Neural cell (in vitro differentiated cells): ENCODE results near the gene KCNJ16. TPM values are rescaled to one million over a fixed set of nuclear protein-coding genes. Genes with fewer than 3 reads are reported as not detected.

ENCODE experiments used
- H2AFZ ChIP-seq: fragments of 200-600, 300-800 bp; sonication (generic), shearing (Covaris generic); 2 replicates; pipeline ENCODE4 v1.6.0; 2014; ENCODE audit warnings: low read depth, mild to moderate bottlenecking, antibody characterized with exemption, low read length, moderate library complexity
- H3F3A ChIP-seq: fragments of 200-600 bp; shearing (Covaris generic); 2 replicates; pipeline ENCODE4 v1.6.1; 2016; ENCODE audit warnings: mild to moderate bottlenecking, moderate library complexity, mixed read lengths, antibody characterized with exemption, low read length; ENCODE audit not compliant: insufficient read depth, poor library complexity, severe bottlenecking
- H3K27ac ChIP-seq: fragments of 200-600, 300-800 bp; sonication (generic), shearing (Covaris generic); 2 replicates; pipeline ENCODE4 v1.5.1; 2014; ENCODE audit warnings: mild to moderate bottlenecking, low read length, moderate library complexity
- H3K27me3 ChIP-seq: fragments of 300-800, 200-600 bp; sonication (generic), shearing (Covaris generic); 2 replicates; pipeline ENCODE4 v1.6.0; 2014; ENCODE audit warnings: mild to moderate bottlenecking, low read depth, low read length, moderate library complexity; ENCODE audit not compliant: insufficient read depth
- H3K36me3 ChIP-seq: fragments of 300-800, 200-600 bp; sonication (generic), shearing (Covaris generic); 2 replicates; pipeline ENCODE4 v1.5.1; 2014; ENCODE audit warnings: mild to moderate bottlenecking, antibody characterized with exemption, low read length, moderate library complexity; ENCODE audit not compliant: insufficient read depth
- H3K4me2 ChIP-seq: fragments of 300-800, 200-600 bp; sonication (generic), shearing (Covaris generic); 2 replicates; pipeline ENCODE4 v1.6.0; 2014; ENCODE audit warnings: mild to moderate bottlenecking, low read length
- H3K4me3 ChIP-seq: fragments of 300-800, 200-600 bp; sonication (generic), shearing (Covaris generic); 2 replicates; pipeline ENCODE4 v1.5.1; 2014; ENCODE audit warnings: mild to moderate bottlenecking, low read length, moderate library complexity
- H3K79me2 ChIP-seq: fragments of 200-600 bp; shearing (Covaris generic); replicated peaks from 2 replicates; pipeline ENCODE4 v1.6.0; 2014; ENCODE audit warnings: mild to moderate bottlenecking, low read length, moderate library complexity; ENCODE audit not compliant: insufficient read depth
- H3K9ac ChIP-seq: fragments of 300-800, 200-600 bp; sonication (generic), shearing (Covaris generic); 2 replicates; pipeline ENCODE4 v1.6.1; 2016; ENCODE audit warnings: mild to moderate bottlenecking, low read length, mixed read lengths
- H3K9me2 ChIP-seq: fragments of 200-600 bp; shearing (Covaris generic); 2 replicates; pipeline ENCODE4 v1.6.1; 2016; ENCODE audit warnings: mild to moderate bottlenecking, low read length, mixed read lengths; ENCODE audit not compliant: insufficient read depth
- H3K9me3 ChIP-seq: fragments of 200-600, 300-800 bp; sonication (generic), shearing (Covaris generic); 2 replicates; pipeline ENCODE4 v1.6.1; 2016; ENCODE audit warnings: mild to moderate bottlenecking, mixed run types, low read length, moderate library complexity, mixed read lengths
- H4K20me1 ChIP-seq: fragments of 200-600 bp; shearing (Covaris generic); 2 replicates; pipeline ENCODE4 v1.6.1; 2016; ENCODE audit warnings: mild to moderate bottlenecking, mixed run types; ENCODE audit not compliant: insufficient read depth
- CTCF ChIP-seq: fragments of 450-650 bp; IDR thresholded peaks from 2 replicates; pipeline ENCODE4 v1.5.1; 2014; ENCODE audit warnings: antibody characterized with exemption, mild to moderate bottlenecking, moderate library complexity; ENCODE audit not compliant: poor library complexity, severe bottlenecking
- EP300 ChIP-seq: fragments of 450-650 bp; conservative IDR thresholded peaks from 2 replicates; pipeline ENCODE4 v1.6.1; 2014; ENCODE audit warnings: antibody characterized with exemption, mild to moderate bottlenecking, moderate library complexity; ENCODE audit not compliant: poor library complexity, severe bottlenecking
- EZH2 ChIP-seq: fragments of 200-600, 300-800 bp; shearing (Covaris generic), sonication (generic); IDR thresholded peaks from 2 replicates; pipeline ENCODE4 v1.6.1; 2014; ENCODE audit warnings: antibody characterized with exemption, low read length, borderline replicate concordance, mild to moderate bottlenecking; ENCODE audit not compliant: insufficient read depth, poor library complexity, severe bottlenecking
- MXI1 ChIP-seq: fragments of 450-650 bp; conservative IDR thresholded peaks from 2 replicates; pipeline ENCODE4 v1.6.1; 2014; ENCODE audit warnings: antibody characterized with exemption, mild to moderate bottlenecking; ENCODE audit not compliant: poor library complexity, severe bottlenecking
- POLR2AphosphoS5 ChIP-seq: IDR thresholded peaks from 2 replicates; pipeline ENCODE4 v1.6.1; 2012
- RAD21 ChIP-seq: fragments of 450-650 bp; conservative IDR thresholded peaks from 2 replicates; pipeline ENCODE4 v1.6.1; 2014; ENCODE audit warnings: antibody characterized with exemption, mild to moderate bottlenecking, moderate library complexity
- REST ChIP-seq: IDR thresholded peaks from 2 replicates; pipeline ENCODE4 v1.6.1; 2012; ENCODE audit warnings: borderline replicate concordance
- SMC3 ChIP-seq: fragments of 450-650 bp; conservative IDR thresholded peaks from 2 replicates; pipeline ENCODE4 v1.6.1; 2014; ENCODE audit warnings: antibody characterized with exemption, mild to moderate bottlenecking, moderate library complexity; ENCODE audit not compliant: poor library complexity
- TAF1 ChIP-seq: IDR thresholded peaks from 2 replicates; pipeline ENCODE4 v1.6.1; 2012; ENCODE audit warnings: low read depth
- polyA plus RNA-seq: library from polyadenylated mRNA; depleted of rRNA; stranded (reverse); fragments of >200 nt; gene quantifications from 2 replicates; pipeline ENCODE4 v1.2.3, GENCODE V29; 2014

KCNJ16 gene
- polyA plus RNA-seq, 1 donor from 2014 or later = 1.7 TPM

DNA sequence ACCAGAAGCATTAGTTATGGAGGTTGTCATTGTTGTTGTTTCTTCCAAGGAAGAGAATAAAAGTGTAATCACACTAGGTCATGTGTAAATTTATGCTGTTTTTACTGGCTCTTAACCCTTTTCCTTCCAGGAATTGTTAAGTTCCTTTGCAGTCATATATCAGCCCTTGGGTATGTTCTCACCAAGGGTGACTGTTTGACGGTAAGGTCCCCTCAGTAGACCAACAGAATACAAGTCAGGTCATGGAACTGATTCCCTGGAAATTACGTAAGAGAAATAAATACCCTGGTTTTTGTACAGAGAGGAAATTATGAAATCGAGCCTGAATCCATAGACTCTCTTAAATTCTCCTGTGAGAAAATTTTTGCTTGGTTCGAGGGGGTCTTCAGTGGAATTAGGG, 83.2 kb downstream of the KCNJ16 start:
- no peak overlapping the region for H3K4me2 ChIP-seq
- TF ChIP-seq MXI1 (no peak), POLR2AphosphoS5 (no peak), CTCF (no peak), RAD21 (no peak), REST (no peak), TAF1 (no peak), EP300 (no peak)

GRCh38 chr17:70158591-70158990, 83.6 kb downstream of the KCNJ16 start:
- no peak overlapping the region for H2AFZ ChIP-seq
- H3K27me3 ChIP-seq = no peaks in the 10 kb centered on the region
- H3K27ac ChIP-seq = no peak overlapping the region
- no peak overlapping the region for H3K9ac ChIP-seq
- no peaks in the 10 kb centered on the region for H3K9me3 ChIP-seq
- H3K79me2 ChIP-seq = no peaks in the 10 kb centered on the region
- H3K36me3 ChIP-seq = no peaks in the 10 kb centered on the region
- no peaks in the 10 kb centered on the region for H3K9me2 ChIP-seq
- H3K4me2 ChIP-seq = no peak overlapping the region
- no peaks in the 10 kb centered on the region for H4K20me1 ChIP-seq
- no peaks in the 10 kb centered on the region for H3F3A ChIP-seq
- H3K4me3 ChIP-seq = no peak overlapping the region
- TF ChIP-seq EP300 = no peak
- TF ChIP-seq EZH2 = no peak
- no peak for TF ChIP-seq REST
- no peak for TF ChIP-seq TAF1
- TF ChIP-seq POLR2AphosphoS5 = no peak
- no peak for TF ChIP-seq SMC3
- TF ChIP-seq RAD21 = no peak
- TF ChIP-seq MXI1 = no peak
- TF ChIP-seq CTCF = no peak

More for the DNA sequence above, 83.2 kb downstream of the KCNJ16 start:
- no peaks in the 10 kb centered on the region for H3K79me2 ChIP-seq
- no peaks in the 10 kb centered on the region for H3K9me2 ChIP-seq
- no peak overlapping the region for H3K9ac ChIP-seq
- H3K4me3 ChIP-seq = no peak overlapping the region
- no peaks in the 10 kb centered on the region for H3F3A ChIP-seq
- H4K20me1 ChIP-seq = no peaks in the 10 kb centered on the region
- H3K36me3 ChIP-seq = no peaks in the 10 kb centered on the region
- no peaks in the 10 kb centered on the region for H3K9me3 ChIP-seq
- H3K27me3 ChIP-seq = no peaks in the 10 kb centered on the region
- no peak overlapping the region for H3K27ac ChIP-seq
- no peak overlapping the region for H2AFZ ChIP-seq
